Measurements from ENCODE around the gene LRRC17.
"Not testable (repeated sequence)": the region's sequence is repeated elsewhere in the genome, so short reads cannot be mapped to it uniquely, and the experiment has no call there.

The LRRC17 gene

GRCh38 chr7:102943423-102944169 lies 30.8 kb downstream of the LRRC17 start:
- Histone ChIP-seq H3K9ac (no peak overlapping the region), H3K9me3 (replicated peaks in 1 of 11) (no peaks in the 10 kb centered on the region; a peak in 1 of 22 replicates), H3K4me2 (no peak overlapping the region)

GRCh38 chr7:102944241-102944640 lies 31.4 kb downstream of the LRRC17 start:
- Histone ChIP-seq H3K9me3 (replicated peaks in 1 of 11) (no peaks in the 10 kb centered on the region; a peak in 1 of 22 replicates), H3K27me3 (no peaks in the 10 kb centered on the region), H3K4me3 (no peak overlapping the region), H3K36me3 (no peaks in the 10 kb centered on the region), H3K27ac (no peak overlapping the region), H3K9ac (no peak overlapping the region), H4K20me1 (no peaks in the 10 kb centered on the region), H3K4me1 (no peaks in the 10 kb centered on the region), H3K4me2 (no peak overlapping the region)
- TF ChIP-seq Cebpa-rat (IDR thresholded peaks at IDR 0.05), result no peak

More at GRCh38 chr7:102943423-102944169, 30.8 kb downstream of the LRRC17 start:
- TF ChIP-seq Cebpa-rat (IDR thresholded peaks at IDR 0.05), result no peak
- no peaks in the 10 kb centered on the region for H3K4me1 ChIP-seq
- H3K27ac ChIP-seq, result no peak overlapping the region
- no peaks in the 10 kb centered on the region for H3K27me3 ChIP-seq
- no peak overlapping the region for H3K4me3 ChIP-seq
- H3K36me3 ChIP-seq, result no peaks in the 10 kb centered on the region
- H4K20me1 ChIP-seq, result no peaks in the 10 kb centered on the region

- H3K9ac ChIP-seq, result no peak overlapping the region
- no peak overlapping the region for H3K4me3 ChIP-seq
- peaks cover under 1 to 42% (median 10%) of the 10 kb centered on the region in 11 experiments; a peak in 14 of 22 replicates for H3K9me3 ChIP-seq (replicated peaks in 1 of 11)
- H3K27ac ChIP-seq, result no peak overlapping the region
- no peak overlapping the region for H3K4me2 ChIP-seq
- no peaks in the 10 kb centered on the region for H3K36me3 ChIP-seq
- H4K20me1 ChIP-seq, result no peaks in the 10 kb centered on the region
- H3K4me1 ChIP-seq, result peaks cover 0 to 10% (median 0%) of the 10 kb centered on the region in 10 experiments; a peak in 1 of 20 replicates
- TF ChIP-seq Cebpa-rat (IDR thresholded peaks at IDR 0.05), result no peak
- H3K27me3 ChIP-seq, result no peaks in the 10 kb centered on the region
Observed at GRCh38 chr7:102951839-102952238, 39.0 kb downstream of the LRRC17 start.

- Histone ChIP-seq H3K27ac (no peak overlapping the region), H3K9ac (no peak overlapping the region), H4K20me1 (no peaks in the 10 kb centered on the region), H3K27me3 (no peaks in the 10 kb centered on the region), H3K4me2 (no peak overlapping the region), H3K36me3 (no peaks in the 10 kb centered on the region), H3K9me3 (replicated peaks in 1 of 11) (peaks cover 3 to 42% (median 11%) of the 10 kb centered on the region in 11 experiments; a peak in 14 of 22 replicates), H3K4me3 (no peak overlapping the region), H3K4me1 (peaks cover 0 to 10% (median 0%) of the 10 kb centered on the region in 10 experiments; a peak in 1 of 20 replicates)
- no peak for TF ChIP-seq Cebpa-rat (IDR thresholded peaks at IDR 0.05)
Observed at GRCh38 chr7:102953406-102953805, 40.6 kb downstream of the LRRC17 start.

GRCh38 chr7:102954359-102954758 lies 41.6 kb downstream of the LRRC17 start:
- not testable (repeated sequence) for H3K4me1 ChIP-seq, H3K4me2 ChIP-seq, H3K4me3 ChIP-seq, H3K27ac ChIP-seq, H3K27me3 ChIP-seq, H4K20me1 ChIP-seq, H3K36me3 ChIP-seq, H3K9ac ChIP-seq
- peaks cover 3 to 42% (median 11%) of the 10 kb centered on the region in 11 experiments; a peak in 14 of 22 replicates for H3K9me3 ChIP-seq (replicated peaks in 1 of 11)

GRCh38 chr7:102958004-102958403 lies 45.2 kb downstream of the LRRC17 start:
- not testable (repeated sequence) for H3K9ac ChIP-seq, H3K27ac ChIP-seq, H3K36me3 ChIP-seq, H3K4me1 ChIP-seq, H4K20me1 ChIP-seq, H3K4me3 ChIP-seq, H3K27me3 ChIP-seq, H3K4me2 ChIP-seq
- peaks cover 0 to 32% (median 11%) of the 10 kb centered on the region in 11 experiments; a peak in 13 of 22 replicates for H3K9me3 ChIP-seq (replicated peaks in 1 of 11)

- not testable (repeated sequence) for H3K4me3 ChIP-seq; H3K36me3 ChIP-seq; H3K9me3 ChIP-seq (replicated peaks in 1 of 11); H3K4me1 ChIP-seq; H3K4me2 ChIP-seq; H3K9ac ChIP-seq; H3K27ac ChIP-seq; H3K27me3 ChIP-seq; H4K20me1 ChIP-seq
Observed at GRCh38 chr7:102961993-102962392, 49.2 kb downstream of the LRRC17 start.

GRCh38 chr7:102966465-102966864 lies 53.7 kb downstream of the LRRC17 start:
- Histone ChIP-seq H3K4me2 (no peak overlapping the region), H3K4me1 (no peaks in the 10 kb centered on the region), H3K9me3 (replicated peaks in 1 of 11) (no peaks in the 10 kb centered on the region), H3K27ac (no peak overlapping the region), H3K9ac (no peak overlapping the region), H3K27me3 (no peaks in the 10 kb centered on the region), H4K20me1 (no peaks in the 10 kb centered on the region), H3K36me3 (no peaks in the 10 kb centered on the region), H3K4me3 (no peak overlapping the region)
- no peak for TF ChIP-seq Cebpa-rat (IDR thresholded peaks at IDR 0.05)

GRCh38 chr7:102967798-102968197 lies 55.0 kb downstream of the LRRC17 start:
- no peak for TF ChIP-seq Cebpa-rat (IDR thresholded peaks at IDR 0.05)
- Histone ChIP-seq H3K27me3 (no peaks in the 10 kb centered on the region), H3K4me2 (no peak overlapping the region), H3K9me3 (replicated peaks in 1 of 11) (no peaks in the 10 kb centered on the region), H3K4me1 (no peaks in the 10 kb centered on the region), H3K4me3 (no peak overlapping the region), H3K36me3 (no peaks in the 10 kb centered on the region), H3K9ac (no peak overlapping the region), H4K20me1 (no peaks in the 10 kb centered on the region), H3K27ac (no peak overlapping the region)

- Histone ChIP-seq H3K27ac (no peak overlapping the region), H3K27me3 (no peaks in the 10 kb centered on the region), H3K36me3 (no peaks in the 10 kb centered on the region), H3K4me2 (no peak overlapping the region), H3K4me1 (no peaks in the 10 kb centered on the region), H3K4me3 (no peak overlapping the region), H3K9me3 (replicated peaks in 1 of 11) (peaks cover 0 to 7% (median 0%) of the 10 kb centered on the region in 11 experiments; a peak in 6 of 22 replicates), H3K9ac (no peak overlapping the region), H4K20me1 (no peaks in the 10 kb centered on the region)
- TF ChIP-seq Cebpa-rat (IDR thresholded peaks at IDR 0.05), result no peak
Observed at GRCh38 chr7:102973096-102973802, 60.4 kb downstream of the LRRC17 start.
